GM12891 (cell line): ENCODE results near the gene IGSF3.

Experiments
- PAX5 ChIP-seq: IDR thresholded peaks from 2 replicates; pipeline ENCODE4 v1.6.1; 2011; ENCODE audit warnings: low read length, moderate library complexity, mild to moderate bottlenecking; ENCODE audit not compliant: insufficient read depth, severe bottlenecking
- POLR2A ChIP-seq: IDR thresholded peaks from 2 replicates; pipeline ENCODE4 v1.6.1; 2011; ENCODE audit warnings: low read depth, low read length, control low read depth
- POLR2AphosphoS5 ChIP-seq: IDR thresholded peaks from 2 replicates; pipeline ENCODE4 v1.6.1; 2011; ENCODE audit warnings: low read depth, low read length, control low read depth
- SPI1 ChIP-seq: IDR thresholded peaks from 2 replicates; pipeline ENCODE4 v1.6.1; 2011; ENCODE audit warnings: low read depth, low read length, control low read depth
- TAF1 ChIP-seq: IDR thresholded peaks from 2 replicates; pipeline ENCODE4 v1.6.1; 2011; ENCODE audit warnings: low read depth, low read length, control low read depth

- TF ChIP-seq POLR2A: peak; percentile 38; the same call in 1 of the 2 replicates
- no peak for TF ChIP-seq SPI1
- TF ChIP-seq POLR2AphosphoS5: peak; percentile 61
- no peak for TF ChIP-seq PAX5
- TF ChIP-seq TAF1: no peak
Measured at GRCh38 chr1:116532671-116533428, 134.7 kb downstream of the IGSF3 start.
